ENCODE data around the gene ARHGAP8. TPM values are rescaled to one million over a fixed set of nuclear protein-coding genes. Genes with fewer than 3 reads are reported as not detected.
"Not testable (repeated sequence)": the region's sequence is repeated elsewhere in the genome, so short reads cannot be mapped to it uniquely, and the experiment has no call there.

Gene ARHGAP8
- total and polyA plus RNA-seq, 2 donors (not counting 1 experiment from before 2014, with no cell fraction given), result 0.37 TPM; not detected in 1

DNA sequence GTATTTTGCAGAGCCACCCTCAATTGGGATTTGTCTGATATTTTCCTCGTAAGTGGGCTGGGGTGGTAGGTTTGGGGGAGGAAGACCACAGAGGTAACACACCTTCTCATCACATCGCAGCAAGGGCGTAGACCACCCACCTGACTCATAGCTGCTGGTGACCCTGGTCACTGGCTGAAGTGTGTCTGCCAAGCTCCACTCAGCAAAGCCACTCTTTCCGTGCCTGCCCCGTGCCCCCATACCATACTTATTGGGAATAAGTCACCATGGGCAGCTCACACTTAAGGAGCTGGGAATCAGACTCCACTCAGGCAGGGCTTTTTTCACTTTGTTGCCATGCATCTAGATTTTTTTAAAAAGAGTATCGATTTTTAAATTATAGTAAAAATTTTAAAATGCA lies 145.9 kb downstream of the ARHGAP8 start:
- ChIA-PET POLR2A (no interaction called here), CTCF (no interaction called here)
- Mint-ChIP-seq H3K4me3 (no peak overlapping the region), H3K4me1 (no peaks in the 10 kb centered on the region), H3K27ac (no peak overlapping the region), H3K9me3 (ENCODE audit: insufficient read depth) (peaks cover 4% of the 10 kb centered on the region), H3K27me3 (no peaks in the 10 kb centered on the region)
- Histone ChIP-seq H4K20me1 (ENCODE audit: control insufficient read depth, insufficient read depth, low read length, poor library complexity, severe bottlenecking) (no peaks in the 10 kb centered on the region), H3K4me3 (ENCODE audit: control extremely low read depth in 1 of 5, extremely low read depth in 1 of 5, insufficient read depth in 1 of 5, low read depth in 2 of 5, low read length in 4 of 5) (no peak overlapping the region), H3K27ac (ENCODE audit: low read length in 2 of 2) (no peak overlapping the region), H3K79me2 (ENCODE audit: control insufficient read depth, insufficient read depth, low read length) (no peaks in the 10 kb centered on the region), H3K36me3 (replicated peaks in 1 of 2; ENCODE audit: control extremely low read depth in 1 of 2, control insufficient read depth in 1 of 2, extremely low read depth in 1 of 2, insufficient read depth in 2 of 2, low read length in 1 of 2) (no peaks in the 10 kb centered on the region), H3K4me1 (ENCODE audit: control insufficient read depth in 2 of 2, insufficient read depth in 2 of 2, low read length in 2 of 2) (no peaks in the 10 kb centered on the region), H2AFZ (ENCODE audit: insufficient read depth, low read depth, low read length, poor library complexity, severe bottlenecking) (no peak overlapping the region), H3K9me3 (ENCODE audit: control extremely low read depth in 1 of 3, control insufficient read depth in 2 of 3, insufficient read depth in 1 of 3, low read length in 2 of 3) (peaks cover 0 to 16% (median 14%) of the 10 kb centered on the region in 3 donors), H3K4me2 (replicated peaks; ENCODE audit: low read depth, low read length, poor library complexity, severe bottlenecking) (no peak overlapping the region), H3K27me3 (replicated peaks in 1 of 4; ENCODE audit: control extremely low read depth in 1 of 4, control insufficient read depth in 3 of 4, insufficient read depth in 4 of 4, low read length in 3 of 4) (peaks cover 0 to 7% (median 0%) of the 10 kb centered on the region in 4 experiments), H3K9ac (ENCODE audit: low read length) (no peak overlapping the region)
- WGBS (ENCODE audit: insufficient coverage), result 100% methylated on average over 2 of the region's 6 CpGs
- DNase-seq (no peak), ATAC-seq (ENCODE audit: low read depth) (no peak)
- intact Hi-C loops (cut with micrococcal nuclease), result no loop called here
- TF ChIP-seq EZH2 (IDR thresholded peaks at IDR 0.05; ENCODE audit: borderline replicate concordance, insufficient read depth, low read depth, low read length, poor library complexity, severe bottlenecking), result no peak
- TF ChIP-seq, protein P1, sequence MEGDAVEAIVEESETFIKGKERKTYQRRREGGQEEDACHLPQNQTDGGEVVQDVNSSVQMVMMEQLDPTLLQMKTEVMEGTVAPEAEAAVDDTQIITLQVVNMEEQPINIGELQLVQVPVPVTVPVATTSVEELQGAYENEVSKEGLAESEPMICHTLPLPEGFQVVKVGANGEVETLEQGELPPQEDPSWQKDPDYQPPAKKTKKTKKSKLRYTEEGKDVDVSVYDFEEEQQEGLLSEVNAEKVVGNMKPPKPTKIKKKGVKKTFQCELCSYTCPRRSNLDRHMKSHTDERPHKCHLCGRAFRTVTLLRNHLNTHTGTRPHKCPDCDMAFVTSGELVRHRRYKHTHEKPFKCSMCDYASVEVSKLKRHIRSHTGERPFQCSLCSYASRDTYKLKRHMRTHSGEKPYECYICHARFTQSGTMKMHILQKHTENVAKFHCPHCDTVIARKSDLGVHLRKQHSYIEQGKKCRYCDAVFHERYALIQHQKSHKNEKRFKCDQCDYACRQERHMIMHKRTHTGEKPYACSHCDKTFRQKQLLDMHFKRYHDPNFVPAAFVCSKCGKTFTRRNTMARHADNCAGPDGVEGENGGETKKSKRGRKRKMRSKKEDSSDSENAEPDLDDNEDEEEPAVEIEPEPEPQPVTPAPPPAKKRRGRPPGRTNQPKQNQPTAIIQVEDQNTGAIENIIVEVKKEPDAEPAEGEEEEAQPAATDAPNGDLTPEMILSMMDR (IDR thresholded peaks at IDR 0.05), result no peak

DNA sequence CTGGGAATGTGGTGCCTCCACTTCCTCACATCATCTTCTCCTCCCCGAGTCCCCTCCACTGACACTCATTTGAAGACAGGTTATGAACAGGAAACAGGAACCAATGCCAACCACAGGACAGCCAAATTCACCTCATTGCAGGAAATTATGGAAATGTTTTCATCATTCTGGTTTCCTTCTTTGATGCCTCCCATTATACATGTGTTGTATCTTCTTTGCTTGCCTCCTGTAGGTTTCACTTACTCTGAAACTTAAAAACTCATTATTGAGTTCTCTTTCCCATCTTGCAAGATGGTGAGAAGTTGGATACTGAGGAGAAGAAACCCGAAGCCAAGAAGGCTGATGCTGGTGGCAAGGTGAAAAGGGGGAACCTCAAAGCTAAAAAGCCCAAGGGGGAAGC lies 148.9 kb downstream of the ARHGAP8 start:
- no peak overlapping the region for H3K27ac Mint-ChIP-seq
- POLR2A ChIA-PET, result no interaction called here
- no peak for DNase-seq

DNA sequence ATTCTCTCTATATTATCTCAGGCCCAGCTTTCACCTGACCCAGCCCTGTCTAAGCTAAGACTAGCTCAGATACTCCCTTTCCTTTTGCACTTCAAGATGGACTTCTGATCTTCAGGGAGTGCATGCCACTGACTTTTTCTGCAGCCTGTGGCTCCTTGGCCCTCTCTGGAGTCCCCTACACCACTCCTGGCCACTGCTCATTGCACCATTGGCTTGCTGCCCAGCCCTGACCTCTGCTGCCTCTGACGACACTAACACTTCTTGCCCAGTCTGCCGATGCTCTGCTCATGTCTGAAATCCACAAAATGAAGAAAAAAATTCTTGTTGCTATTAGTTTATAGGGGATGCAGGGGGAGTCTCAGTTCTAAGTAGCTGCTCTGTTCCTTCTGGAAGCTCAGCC lies 150.8 kb downstream of the ARHGAP8 start:
- H2AFZ ChIP-seq (ENCODE audit: insufficient read depth, low read depth, low read length, poor library complexity, severe bottlenecking); H3K4me2 ChIP-seq (replicated peaks; ENCODE audit: low read depth, low read length, poor library complexity, severe bottlenecking); H3K79me2 ChIP-seq (ENCODE audit: control insufficient read depth, insufficient read depth, low read length); H4K20me1 ChIP-seq (ENCODE audit: control insufficient read depth, insufficient read depth, low read length, poor library complexity, severe bottlenecking); CTCF ChIA-PET; POLR2A ChIA-PET; H3K4me1 Mint-ChIP-seq; DNase-seq; H3K4me1 ChIP-seq (ENCODE audit: control insufficient read depth in 2 of 2, insufficient read depth in 2 of 2, low read length in 2 of 2); H3K9ac ChIP-seq (ENCODE audit: low read length); H3K27ac ChIP-seq (ENCODE audit: low read length in 2 of 2); H3K27me3 ChIP-seq (replicated peaks in 1 of 4; ENCODE audit: control extremely low read depth in 1 of 4, control insufficient read depth in 3 of 4, insufficient read depth in 4 of 4, low read length in 3 of 4); ATAC-seq (ENCODE audit: low read depth); H3K4me3 Mint-ChIP-seq; intact Hi-C loops (cut with micrococcal nuclease); H3K4me3 ChIP-seq (ENCODE audit: control extremely low read depth in 1 of 5, extremely low read depth in 1 of 5, insufficient read depth in 1 of 5, low read depth in 2 of 5, low read length in 4 of 5); H3K27ac Mint-ChIP-seq; H3K36me3 ChIP-seq (replicated peaks in 1 of 2; ENCODE audit: control extremely low read depth in 1 of 2, control insufficient read depth in 1 of 2, extremely low read depth in 1 of 2, insufficient read depth in 2 of 2, low read length in 1 of 2); H3K9me3 Mint-ChIP-seq (ENCODE audit: insufficient read depth): not testable (repeated sequence)
- no CpG with 5 or more reads among the region's 2 CpGs for WGBS (ENCODE audit: insufficient coverage)
- peaks cover 16% of the 10 kb centered on the region for H3K27me3 Mint-ChIP-seq
- peaks cover 0 to 21% (median 16%) of the 10 kb centered on the region in 3 donors for H3K9me3 ChIP-seq (ENCODE audit: control extremely low read depth in 1 of 3, control insufficient read depth in 2 of 3, insufficient read depth in 1 of 3, low read length in 2 of 3)

More for the DNA sequence above, 148.9 kb downstream of the ARHGAP8 start:
- 14% methylated on average over 1 of the region's 2 CpGs for WGBS (ENCODE audit: insufficient coverage)
- no peak for TF ChIP-seq EZH2 (IDR thresholded peaks at IDR 0.05; ENCODE audit: borderline replicate concordance, insufficient read depth, low read depth, low read length, poor library complexity, severe bottlenecking)
- TF ChIP-seq, protein P1 (IDR thresholded peaks at IDR 0.05), result no peak
- Histone ChIP-seq H3K4me2 (replicated peaks; ENCODE audit: low read depth, low read length, poor library complexity, severe bottlenecking) (no peak overlapping the region), H3K27ac (ENCODE audit: low read length in 2 of 2) (no peak overlapping the region), H3K4me1 (ENCODE audit: control insufficient read depth in 2 of 2, insufficient read depth in 2 of 2, low read length in 2 of 2) (no peaks in the 10 kb centered on the region), H3K9me3 (ENCODE audit: control extremely low read depth in 1 of 3, control insufficient read depth in 2 of 3, insufficient read depth in 1 of 3, low read length in 2 of 3) (peaks cover 0 to 19% (median 16%) of the 10 kb centered on the region in 3 donors), H3K79me2 (ENCODE audit: control insufficient read depth, insufficient read depth, low read length) (no peaks in the 10 kb centered on the region), H3K36me3 (replicated peaks in 1 of 2; ENCODE audit: control extremely low read depth in 1 of 2, control insufficient read depth in 1 of 2, extremely low read depth in 1 of 2, insufficient read depth in 2 of 2, low read length in 1 of 2) (no peaks in the 10 kb centered on the region), H4K20me1 (ENCODE audit: control insufficient read depth, insufficient read depth, low read length, poor library complexity, severe bottlenecking) (no peaks in the 10 kb centered on the region), H3K4me3 (ENCODE audit: control extremely low read depth in 1 of 5, extremely low read depth in 1 of 5, insufficient read depth in 1 of 5, low read depth in 2 of 5, low read length in 4 of 5) (no peak overlapping the region), H2AFZ (ENCODE audit: insufficient read depth, low read depth, low read length, poor library complexity, severe bottlenecking) (no peak overlapping the region), H3K27me3 (replicated peaks in 1 of 4; ENCODE audit: control extremely low read depth in 1 of 4, control insufficient read depth in 3 of 4, insufficient read depth in 4 of 4, low read length in 3 of 4) (peaks cover 0 to 7% (median 0%) of the 10 kb centered on the region in 4 experiments), H3K9ac (ENCODE audit: low read length) (no peak overlapping the region)
- H3K27me3 Mint-ChIP-seq, result peaks cover 11% of the 10 kb centered on the region
- ATAC-seq (ENCODE audit: low read depth), result no peak
- peaks cover 9% of the 10 kb centered on the region for H3K9me3 Mint-ChIP-seq (ENCODE audit: insufficient read depth)
- intact Hi-C loops (cut with micrococcal nuclease), result no loop called here
- CTCF ChIA-PET, result no interaction called here
- H3K4me3 Mint-ChIP-seq, result no peak overlapping the region
- H3K4me1 Mint-ChIP-seq, result no peaks in the 10 kb centered on the region

Data from B cell (primary cell).